GM20000 (cell line): Measurements from ENCODE around the gene SPACA6.
"Not testable (repeated sequence)": the region's sequence is repeated elsewhere in the genome, so short reads cannot be mapped to it uniquely, and the experiment has no call there.

Source experiments
- DNase-seq: peaks from one replicate; pipeline ENCODE4 v3.0.0; 2012; ENCODE audit warnings: low spot score
- TF ChIP-seq, protein P1 (sequence below): IDR thresholded peaks from 2 replicates; pipeline ENCODE4 v1.5.1; 2012; ENCODE audit warnings: mild to moderate bottlenecking, control low read depth; ENCODE audit errors: extremely low read depth, missing control alignments

The SPACA6 gene, protein sequence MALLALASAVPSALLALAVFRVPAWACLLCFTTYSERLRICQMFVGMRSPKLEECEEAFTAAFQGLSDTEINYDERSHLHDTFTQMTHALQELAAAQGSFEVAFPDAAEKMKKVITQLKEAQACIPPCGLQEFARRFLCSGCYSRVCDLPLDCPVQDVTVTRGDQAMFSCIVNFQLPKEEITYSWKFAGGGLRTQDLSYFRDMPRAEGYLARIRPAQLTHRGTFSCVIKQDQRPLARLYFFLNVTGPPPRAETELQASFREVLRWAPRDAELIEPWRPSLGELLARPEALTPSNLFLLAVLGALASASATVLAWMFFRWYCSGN

DNA sequence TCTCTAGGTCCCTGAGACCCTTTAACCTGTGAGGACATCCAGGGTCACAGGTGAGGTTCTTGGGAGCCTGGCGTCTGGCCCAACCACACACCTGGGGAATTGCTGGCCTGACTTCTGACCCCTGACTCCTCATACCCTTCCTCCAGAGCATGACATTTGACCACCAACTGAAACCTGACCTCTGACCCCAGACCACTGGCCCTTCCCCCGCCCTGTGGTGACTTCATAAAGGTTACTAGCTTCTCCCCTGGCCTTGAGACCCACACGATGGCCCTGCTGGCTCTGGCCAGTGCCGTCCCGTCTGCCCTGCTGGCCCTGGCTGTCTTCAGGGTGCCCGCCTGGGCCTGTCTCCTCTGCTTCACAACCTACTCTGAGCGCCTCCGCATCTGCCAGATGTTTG, at the start of gene SPACA6:
Gene SPACA6 (plus strand): TSS at position 71 of the 400 bp plus-strand sequence. CDS start 197 bp downstream, at position 268.
- TF ChIP-seq, protein P1, sequence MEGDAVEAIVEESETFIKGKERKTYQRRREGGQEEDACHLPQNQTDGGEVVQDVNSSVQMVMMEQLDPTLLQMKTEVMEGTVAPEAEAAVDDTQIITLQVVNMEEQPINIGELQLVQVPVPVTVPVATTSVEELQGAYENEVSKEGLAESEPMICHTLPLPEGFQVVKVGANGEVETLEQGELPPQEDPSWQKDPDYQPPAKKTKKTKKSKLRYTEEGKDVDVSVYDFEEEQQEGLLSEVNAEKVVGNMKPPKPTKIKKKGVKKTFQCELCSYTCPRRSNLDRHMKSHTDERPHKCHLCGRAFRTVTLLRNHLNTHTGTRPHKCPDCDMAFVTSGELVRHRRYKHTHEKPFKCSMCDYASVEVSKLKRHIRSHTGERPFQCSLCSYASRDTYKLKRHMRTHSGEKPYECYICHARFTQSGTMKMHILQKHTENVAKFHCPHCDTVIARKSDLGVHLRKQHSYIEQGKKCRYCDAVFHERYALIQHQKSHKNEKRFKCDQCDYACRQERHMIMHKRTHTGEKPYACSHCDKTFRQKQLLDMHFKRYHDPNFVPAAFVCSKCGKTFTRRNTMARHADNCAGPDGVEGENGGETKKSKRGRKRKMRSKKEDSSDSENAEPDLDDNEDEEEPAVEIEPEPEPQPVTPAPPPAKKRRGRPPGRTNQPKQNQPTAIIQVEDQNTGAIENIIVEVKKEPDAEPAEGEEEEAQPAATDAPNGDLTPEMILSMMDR, result no peak
- DNase-seq, result no peak

DNA sequence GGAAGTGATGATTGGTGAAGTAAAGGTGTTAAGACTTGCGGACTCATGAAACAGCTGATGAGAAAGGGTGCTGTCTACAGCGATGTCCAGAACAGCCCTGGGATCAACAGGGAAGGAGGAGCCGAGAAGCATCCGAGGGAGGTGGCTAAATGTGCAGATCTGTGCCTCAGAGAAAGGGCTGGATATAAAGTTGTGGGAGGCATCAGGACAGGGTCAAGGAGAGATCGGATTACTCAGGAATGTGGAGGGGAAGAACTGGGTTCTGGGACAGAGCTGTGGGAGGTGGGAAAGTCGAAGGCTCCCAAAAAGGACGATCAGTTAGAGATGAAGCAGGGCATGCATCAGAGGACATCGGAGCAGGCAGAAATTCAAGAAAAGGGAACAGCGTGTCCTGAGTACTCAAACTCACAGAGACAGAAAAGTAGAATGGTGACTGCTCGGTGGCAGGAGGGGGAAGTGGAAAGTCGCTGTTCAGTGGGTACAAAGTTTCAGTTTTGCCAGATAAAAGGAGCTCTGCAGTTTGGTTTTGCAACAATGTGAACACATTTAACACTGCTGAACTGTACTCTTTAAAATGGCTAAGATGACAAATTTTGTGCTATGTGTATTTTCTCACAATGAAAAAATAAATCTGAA, 48.4 kb upstream of the SPACA6 start:
- no peak for DNase-seq
- TF ChIP-seq, protein P1, result no peak

- not testable (repeated sequence) for DNase-seq
Measured at GRCh38 chr19:51646730-51647129, 46.4 kb upstream of the SPACA6 start, which contains the start of gene SIGLEC14. Gene SIGLEC14 (minus strand): TSS chr19:51646825. CDS start chr19:51646759, 66 bp downstream.

- TF ChIP-seq, protein P1, result no peak
- no peak for DNase-seq
Measured at GRCh38 chr19:51647318-51647717, 45.8 kb upstream of the SPACA6 start.

GRCh38 chr19:51651216-51651846, 41.8 kb upstream of the SPACA6 start:
- TF ChIP-seq, protein P1, result no peak

DNA sequence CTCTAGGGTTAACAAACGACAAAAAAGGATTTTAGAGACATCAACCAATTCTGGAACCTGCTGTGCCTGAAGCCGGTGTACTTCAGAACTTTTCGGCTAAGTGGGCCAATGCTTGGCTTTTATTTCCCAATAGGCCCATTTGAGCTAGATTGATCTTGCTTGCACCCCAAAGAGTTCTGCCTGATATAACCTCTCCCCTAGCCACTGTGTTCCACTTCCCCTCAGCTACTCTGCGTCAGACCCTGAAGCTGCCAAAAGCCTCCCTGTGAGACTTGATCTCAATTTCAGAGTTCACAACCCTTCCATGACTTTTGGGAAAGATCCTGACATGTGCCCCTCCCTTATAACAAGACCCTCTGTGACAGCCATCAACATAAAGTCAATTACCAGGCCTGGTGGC, 40.9 kb upstream of the SPACA6 start:
- DNase-seq, result no peak

More at GRCh38 chr19:51651216-51651846, 41.8 kb upstream of the SPACA6 start:
- no peak for DNase-seq

DNA sequence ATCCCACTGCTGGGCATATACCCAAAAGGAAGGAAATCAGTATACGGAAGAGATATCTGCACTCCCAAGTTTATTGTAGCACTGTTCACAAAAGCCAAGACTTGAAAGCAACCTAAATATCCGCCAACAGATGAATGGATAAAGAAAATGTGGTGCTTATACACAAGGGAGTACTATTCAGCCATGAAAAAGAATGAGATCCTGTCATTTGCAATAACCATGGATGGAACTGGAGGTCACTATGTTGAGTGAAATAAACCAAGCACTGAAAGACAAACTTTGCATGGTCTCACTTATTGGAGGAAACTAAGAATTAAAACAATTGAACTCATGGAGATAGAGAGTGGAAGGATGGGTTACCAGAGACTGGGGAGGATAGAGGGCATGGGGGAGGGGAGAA, 40.0 kb upstream of the SPACA6 start:
- TF ChIP-seq, protein P1, result no peak

More for the DNA sequence above, 40.9 kb upstream of the SPACA6 start:
- TF ChIP-seq, protein P1, result no peak

More for the DNA sequence above, 40.0 kb upstream of the SPACA6 start:
- DNase-seq, result no peak
